Endothelial cell of umbilical vein (primary cell): ENCODE measurements around the gene SIGLEC7.

ENCODE experiments used
- MYC ChIP-seq: IDR thresholded peaks from one replicate; pipeline ENCODE4 v1.6.1; 2011; ENCODE audit warnings: mild to moderate bottlenecking, low read depth, low read length
- POLR2A ChIP-seq: IDR thresholded peaks from 2 replicates; pipeline ENCODE4 v1.6.1; 2012; ENCODE audit warnings: low read depth, mild to moderate bottlenecking, control low read depth, low read length
- TF ChIP-seq, protein P1 (sequence below), 2 donors: IDR thresholded peaks; 1 replicate in 1 of 2; 2 replicates in 1 of 2; pipeline ENCODE4 v1.5.1; 2011; ENCODE audit warnings: low read length in 2 of 2, mild to moderate bottlenecking in 2 of 2, moderate library complexity in 2 of 2, control low read depth in 1 of 2, inconsistent platforms in 1 of 2, low read depth in 1 of 2; ENCODE audit not compliant: insufficient read depth in 1 of 2; ENCODE audit errors: extremely low read depth in 1 of 2

DNA sequence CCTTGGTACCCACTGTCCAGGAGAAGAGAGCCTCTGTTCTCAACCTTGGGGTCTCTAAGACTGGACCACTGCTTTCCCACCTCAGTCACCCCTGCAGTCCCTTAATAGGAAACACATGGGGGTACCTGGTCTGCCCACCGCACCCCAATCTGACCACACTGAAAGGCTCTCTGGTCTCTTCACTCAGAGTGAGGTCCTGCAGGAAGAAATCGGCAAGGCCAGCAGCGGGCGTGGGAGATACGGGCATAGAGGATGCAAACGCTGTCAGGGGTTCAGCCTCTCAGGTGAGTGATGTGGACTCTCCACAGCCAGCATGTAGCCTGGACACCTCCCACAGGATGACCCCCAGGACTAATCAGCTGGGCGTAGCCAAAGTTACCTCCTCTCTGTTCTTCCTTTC, 13.9 kb upstream of the SIGLEC7 start:
- TF ChIP-seq MYC (no peak), POLR2A (no peak)
- TF ChIP-seq, protein P1, sequence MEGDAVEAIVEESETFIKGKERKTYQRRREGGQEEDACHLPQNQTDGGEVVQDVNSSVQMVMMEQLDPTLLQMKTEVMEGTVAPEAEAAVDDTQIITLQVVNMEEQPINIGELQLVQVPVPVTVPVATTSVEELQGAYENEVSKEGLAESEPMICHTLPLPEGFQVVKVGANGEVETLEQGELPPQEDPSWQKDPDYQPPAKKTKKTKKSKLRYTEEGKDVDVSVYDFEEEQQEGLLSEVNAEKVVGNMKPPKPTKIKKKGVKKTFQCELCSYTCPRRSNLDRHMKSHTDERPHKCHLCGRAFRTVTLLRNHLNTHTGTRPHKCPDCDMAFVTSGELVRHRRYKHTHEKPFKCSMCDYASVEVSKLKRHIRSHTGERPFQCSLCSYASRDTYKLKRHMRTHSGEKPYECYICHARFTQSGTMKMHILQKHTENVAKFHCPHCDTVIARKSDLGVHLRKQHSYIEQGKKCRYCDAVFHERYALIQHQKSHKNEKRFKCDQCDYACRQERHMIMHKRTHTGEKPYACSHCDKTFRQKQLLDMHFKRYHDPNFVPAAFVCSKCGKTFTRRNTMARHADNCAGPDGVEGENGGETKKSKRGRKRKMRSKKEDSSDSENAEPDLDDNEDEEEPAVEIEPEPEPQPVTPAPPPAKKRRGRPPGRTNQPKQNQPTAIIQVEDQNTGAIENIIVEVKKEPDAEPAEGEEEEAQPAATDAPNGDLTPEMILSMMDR (IDR thresholded peaks at IDR 0.05; ENCODE audit: extremely low read depth in 1 of 2, insufficient read depth in 1 of 2, low read depth in 1 of 2, low read length in 2 of 2) = no peak
